Keratinocyte (primary cell): ENCODE results near the gene KIR3DL1. TPM values are rescaled to one million over a fixed set of nuclear protein-coding genes. Genes with fewer than 3 reads are reported as not detected.
"Not testable (repeated sequence)": the region's sequence is repeated elsewhere in the genome, so short reads cannot be mapped to it uniquely, and the experiment has no call there.

Source experiments
- DNase-seq: peaks from one replicate; pipeline ENCODE4 v3.0.0-alpha.2; 2011; ENCODE audit warnings: low read depth, missing footprints, low spot score
- FAIRE-seq: peaks from 2 replicates; lab custom pipeline; 2011; peaks lifted over from hg19 to GRCh38; lab: Jason Lieb, UNC
- H2AFZ ChIP-seq: 2 replicates; pipeline ENCODE4 v1.6.0; 2012; ENCODE audit warnings: low read length, control low read depth, inconsistent platforms; ENCODE audit not compliant: control insufficient read depth
- H3K27ac ChIP-seq: 2 replicates; pipeline ENCODE4 v1.5.1; 2011; ENCODE audit warnings: low read length; ENCODE audit not compliant: control insufficient read depth, insufficient read depth
- H3K27me3 ChIP-seq: 3 replicates; pipeline ENCODE4 v1.6.0; 2011; ENCODE audit warnings: low read length; ENCODE audit not compliant: control insufficient read depth, insufficient read depth; ENCODE audit errors: extremely low read depth
- H3K36me3 ChIP-seq, 2 experiments: 2 replicates in 1 of 2; 3 replicates in 1 of 2; pipeline ENCODE4 v1.5.1; 2011; ENCODE audit warnings: low read length in 2 of 2, mild to moderate bottlenecking in 1 of 2; ENCODE audit not compliant: control insufficient read depth in 2 of 2, insufficient read depth in 2 of 2; ENCODE audit errors: extremely low read depth in 1 of 2
- H3K4me1 ChIP-seq: 3 replicates; pipeline ENCODE4 v1.5.1; 2011; ENCODE audit warnings: low read length; ENCODE audit not compliant: control insufficient read depth, insufficient read depth; ENCODE audit errors: extremely low read depth
- H3K4me2 ChIP-seq: 3 replicates; pipeline ENCODE4 v1.6.0; 2011; ENCODE audit warnings: low read depth, low read length; ENCODE audit not compliant: control insufficient read depth, insufficient read depth; ENCODE audit errors: extremely low read depth
- H3K4me3 ChIP-seq, 3 experiments: fragments of 200-600 bp in 1 of 3; sonication (generic) in 1 of 3; 2 replicates in 2 of 3; 3 replicates in 1 of 3; pipeline ENCODE4 v1.5.1; 2011 to 2016; ENCODE audit warnings: low read length in 3 of 3, mild to moderate bottlenecking in 3 of 3, control low read depth in 2 of 3, inconsistent platforms in 1 of 3, low read depth in 1 of 3, mixed read lengths in 1 of 3, mixed run types in 1 of 3, moderate library complexity in 1 of 3; ENCODE audit not compliant: control insufficient read depth in 2 of 3, insufficient read depth in 2 of 3; ENCODE audit errors: extremely low read depth in 1 of 3
- H3K79me2 ChIP-seq: 2 replicates; pipeline ENCODE4 v1.6.0; 2012; ENCODE audit warnings: low read length; ENCODE audit not compliant: control insufficient read depth, insufficient read depth
- H3K9ac ChIP-seq: 3 replicates; pipeline ENCODE4 v1.6.0; 2011; ENCODE audit warnings: low read length; ENCODE audit not compliant: control insufficient read depth, insufficient read depth; ENCODE audit errors: extremely low read depth
- H3K9me1 ChIP-seq: 3 replicates; pipeline ENCODE4 v1.6.0; 2011; ENCODE audit warnings: low read length; ENCODE audit not compliant: control insufficient read depth, insufficient read depth; ENCODE audit errors: extremely low read depth
- H3K9me3 ChIP-seq: 2 replicates; pipeline ENCODE4 v1.5.1; 2012; ENCODE audit warnings: low read depth, low read length; ENCODE audit not compliant: control insufficient read depth
- H4K20me1 ChIP-seq: 3 replicates; pipeline ENCODE4 v1.6.0; 2011; ENCODE audit warnings: low read length; ENCODE audit not compliant: control insufficient read depth, insufficient read depth; ENCODE audit errors: extremely low read depth
- dilution Hi-C: fragments of 300-500 bp; cut with MboI; formaldehyde crosslinking; loops from one replicate; pipeline ENCODE4 v1.7.0; 2020; ENCODE audit warnings: low sequenced_read_pairs; ENCODE audit not compliant: extremely low pct_ligation_motif_present
- polyA minus RNA-seq, 3 experiments: library from RNA; depleted of rRNA, polyadenylated mRNA; stranded (reverse); fragments of >200 nt; gene quantifications; 1 replicate in 1 of 3; 2 replicates in 1 of 3; 3 replicates in 1 of 3; pipeline ENCODE4 v1.2.3, GENCODE V29; 2011
- polyA plus RNA-seq, 5 experiments: library from polyadenylated mRNA; depleted of rRNA in 3 of 5; stranded (reverse) in 3 of 5; stranded (forward) in 1 of 5; unstranded in 1 of 5; fragments of >200 nt; gene quantifications; 1 replicate in 1 of 5; 2 replicates in 3 of 5; 3 replicates in 1 of 5; pipeline versions ENCODE4 v1.2.1 to v1.2.3, GENCODE V29; 2011 to 2012; ENCODE audit warnings: missing spikeins in 2 of 5, low read depth in 1 of 5, low replicate concordance in 1 of 5

KIR3DL1 gene
- polyA plus RNA-seq (not detected in 3 replicates), polyA minus RNA-seq (not detected in 3 replicates)
- not detected for polyA plus RNA-seq (2011; ENCODE audit: low read depth)
- polyA plus RNA-seq (2011; cell fraction: cytosol; rRNA removed): not detected in 2 replicates
- not detected in 2 replicates for polyA plus RNA-seq (2011; cell fraction: nucleus; rRNA removed)
- not detected in 2 replicates for polyA plus RNA-seq (2012; ENCODE audit: low replicate concordance)
- polyA minus RNA-seq (2011; cell fraction: cytosol; rRNA and poly(A)+ RNA removed): not detected
- not detected in 2 replicates for polyA minus RNA-seq (2011; cell fraction: nucleus; rRNA and poly(A)+ RNA removed)

DNA sequence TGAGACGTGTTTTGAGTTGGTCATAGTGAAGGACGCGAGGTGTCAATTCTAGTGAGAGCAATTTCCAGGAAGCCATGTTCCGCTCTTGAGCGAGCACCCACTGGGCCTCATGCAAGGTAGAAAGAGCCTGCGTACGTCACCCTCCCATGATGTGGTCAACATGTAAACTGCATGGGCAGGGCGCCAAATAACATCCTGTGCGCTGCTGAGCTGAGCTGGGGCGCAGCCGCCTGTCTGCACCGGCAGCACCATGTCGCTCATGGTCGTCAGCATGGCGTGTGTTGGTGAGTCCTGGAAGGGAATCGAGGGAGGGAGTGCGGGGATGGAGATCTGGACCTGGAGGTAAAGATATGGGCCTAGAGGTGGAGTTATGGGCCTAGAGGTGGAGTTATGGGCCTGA, at the start of gene KIR3DL1:
TSS of gene KIR3DL1 (plus strand) at position 218 of the 400 bp plus-strand sequence.
- H3K9ac ChIP-seq, H3K79me2 ChIP-seq, H3K27me3 ChIP-seq, H3K9me1 ChIP-seq, dilution Hi-C loops, DNase-seq, H4K20me1 ChIP-seq, H3K27ac ChIP-seq, H3K4me2 ChIP-seq, H3K36me3 ChIP-seq, FAIRE-seq, H2AFZ ChIP-seq, H3K4me1 ChIP-seq, H3K4me3 ChIP-seq, H3K9me3 ChIP-seq: not testable (repeated sequence)

- FAIRE-seq, H3K36me3 ChIP-seq, DNase-seq, H3K4me2 ChIP-seq, H2AFZ ChIP-seq, H3K27ac ChIP-seq, H4K20me1 ChIP-seq, H3K4me3 ChIP-seq, H3K9ac ChIP-seq, dilution Hi-C loops, H3K9me1 ChIP-seq, H3K79me2 ChIP-seq, H3K27me3 ChIP-seq, H3K9me3 ChIP-seq, H3K4me1 ChIP-seq: not testable (repeated sequence)
Measured at GRCh38 chr19:54769646-54770045, 46.6 kb upstream of the KIR3DL1 start, which contains the start of gene KIR2DL1. Gene KIR2DL1, plus strand, starts transcription at chr19:54769793. Its CDS starts 58 bp downstream, at chr19:54769851.

DNA sequence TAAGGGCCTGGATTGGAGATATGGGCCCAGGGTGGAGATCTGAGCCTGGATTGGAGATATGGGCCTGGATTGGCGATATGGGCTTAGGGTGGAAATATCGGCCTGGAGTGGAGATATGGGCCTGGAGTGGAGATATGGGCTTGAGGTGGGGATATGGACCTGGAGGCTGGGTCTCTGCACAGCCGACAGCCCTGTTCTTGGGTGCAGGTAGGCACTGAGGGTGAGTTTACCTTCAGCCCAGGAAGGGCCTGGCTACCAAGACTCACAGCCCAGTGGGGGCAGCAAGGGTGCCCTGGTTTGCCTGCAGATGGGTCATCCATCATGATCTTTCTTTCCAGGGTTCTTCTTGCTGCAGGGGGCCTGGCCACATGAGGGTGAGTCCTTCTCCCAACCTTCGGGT, 45.8 kb upstream of the KIR3DL1 start:
- H3K79me2 ChIP-seq, H3K27ac ChIP-seq, FAIRE-seq, H2AFZ ChIP-seq, DNase-seq, H3K4me1 ChIP-seq, H3K4me2 ChIP-seq, dilution Hi-C loops, H3K27me3 ChIP-seq, H3K9me1 ChIP-seq, H3K9ac ChIP-seq, H4K20me1 ChIP-seq, H3K9me3 ChIP-seq, H3K36me3 ChIP-seq, H3K4me3 ChIP-seq: not testable (repeated sequence)

- H3K4me2 ChIP-seq, H3K9me1 ChIP-seq, H3K36me3 ChIP-seq, dilution Hi-C loops, DNase-seq, H2AFZ ChIP-seq, FAIRE-seq, H3K4me3 ChIP-seq, H3K27me3 ChIP-seq, H3K79me2 ChIP-seq, H3K9ac ChIP-seq, H4K20me1 ChIP-seq, H3K4me1 ChIP-seq, H3K27ac ChIP-seq, H3K9me3 ChIP-seq: not testable (repeated sequence)
Measured at GRCh38 chr19:54771018-54771960, 45.0 kb upstream of the KIR3DL1 start.
